ENCODE data around the gene PDE3B. TPM values are rescaled to one million over a fixed set of nuclear protein-coding genes. Genes with fewer than 3 reads are reported as not detected.
A peak's percentile ranks its signal among the peaks of the same experiment; 100 is the strongest.
"Not testable (repeated sequence)": the region's sequence is repeated elsewhere in the genome, so short reads cannot be mapped to it uniquely, and the experiment has no call there.

Gene PDE3B
- total RNA-seq, 1 donor from 2014 or later, result 28.5 TPM

DNA sequence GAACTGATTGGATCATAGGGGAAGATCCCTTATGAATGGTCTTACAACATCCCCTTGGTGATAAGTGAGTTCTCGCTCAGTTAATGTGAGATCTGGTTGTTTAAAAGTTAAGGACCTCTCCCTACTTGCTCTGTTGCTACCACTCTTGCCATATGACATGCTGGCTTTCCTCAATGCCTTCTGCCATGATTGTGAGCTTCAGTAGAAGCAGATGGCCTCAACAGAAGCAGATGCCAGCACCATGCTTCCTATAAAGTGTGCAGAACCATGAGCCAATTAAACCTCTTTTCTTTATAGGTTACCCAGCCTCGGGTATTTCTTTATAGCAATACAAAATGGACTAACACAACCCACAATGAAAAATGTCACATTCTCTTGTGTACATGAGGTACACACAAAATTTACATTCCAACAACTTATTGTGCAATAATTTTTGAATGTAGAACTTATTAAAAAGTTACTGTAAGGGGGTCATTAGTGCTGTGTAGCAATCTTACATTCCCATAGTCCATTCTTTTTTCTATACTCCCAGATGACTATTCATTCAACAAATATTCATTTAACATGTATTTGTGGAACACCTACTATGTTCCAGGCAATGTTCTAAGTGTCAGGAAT is 238.1 kb downstream of the PDE3B start:
- ATAC-seq (no peak), DNase-seq (no peak)
- TF ChIP-seq, protein P1, sequence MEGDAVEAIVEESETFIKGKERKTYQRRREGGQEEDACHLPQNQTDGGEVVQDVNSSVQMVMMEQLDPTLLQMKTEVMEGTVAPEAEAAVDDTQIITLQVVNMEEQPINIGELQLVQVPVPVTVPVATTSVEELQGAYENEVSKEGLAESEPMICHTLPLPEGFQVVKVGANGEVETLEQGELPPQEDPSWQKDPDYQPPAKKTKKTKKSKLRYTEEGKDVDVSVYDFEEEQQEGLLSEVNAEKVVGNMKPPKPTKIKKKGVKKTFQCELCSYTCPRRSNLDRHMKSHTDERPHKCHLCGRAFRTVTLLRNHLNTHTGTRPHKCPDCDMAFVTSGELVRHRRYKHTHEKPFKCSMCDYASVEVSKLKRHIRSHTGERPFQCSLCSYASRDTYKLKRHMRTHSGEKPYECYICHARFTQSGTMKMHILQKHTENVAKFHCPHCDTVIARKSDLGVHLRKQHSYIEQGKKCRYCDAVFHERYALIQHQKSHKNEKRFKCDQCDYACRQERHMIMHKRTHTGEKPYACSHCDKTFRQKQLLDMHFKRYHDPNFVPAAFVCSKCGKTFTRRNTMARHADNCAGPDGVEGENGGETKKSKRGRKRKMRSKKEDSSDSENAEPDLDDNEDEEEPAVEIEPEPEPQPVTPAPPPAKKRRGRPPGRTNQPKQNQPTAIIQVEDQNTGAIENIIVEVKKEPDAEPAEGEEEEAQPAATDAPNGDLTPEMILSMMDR (IDR thresholded peaks at IDR 0.05), result no peak
- no peak overlapping the region for H3K4me3 ChIP-seq
- intact Hi-C loops (cut with DNase I), result no loop called here
- no peaks in the 10 kb centered on the region for H3K27me3 ChIP-seq
- H3K9me3 ChIP-seq, result no peaks in the 10 kb centered on the region
- no peak overlapping the region for H3K27ac ChIP-seq
- H3K4me1 ChIP-seq, result no peaks in the 10 kb centered on the region
- peaks cover 26% of the 10 kb centered on the region for H3K36me3 ChIP-seq

DNA sequence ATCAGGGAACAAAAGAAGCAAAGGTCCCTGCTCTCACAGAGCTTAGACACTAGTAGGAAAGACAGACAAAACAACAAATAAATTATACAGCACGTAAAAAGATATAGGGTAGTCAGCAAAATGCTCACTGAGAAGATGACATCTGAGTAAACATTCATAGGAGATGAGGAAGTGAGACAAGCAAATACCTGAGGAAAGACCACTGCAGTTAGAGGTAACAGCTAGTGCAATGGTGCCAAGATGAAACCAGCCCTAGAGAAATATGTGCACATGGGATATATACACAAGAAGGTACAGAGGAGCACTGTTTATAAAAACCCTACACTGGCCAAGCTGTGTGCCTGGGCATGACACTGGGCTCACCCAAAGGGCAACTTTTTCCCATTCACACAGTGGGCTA is 238.6 kb downstream of the PDE3B start:
- Histone ChIP-seq H3K27ac (no peak overlapping the region), H3K4me3 (no peak overlapping the region), H3K4me1 (no peaks in the 10 kb centered on the region), H3K9me3 (no peaks in the 10 kb centered on the region), H3K27me3 (no peaks in the 10 kb centered on the region), H3K36me3 (peaks cover 21% of the 10 kb centered on the region)
- no peak for ATAC-seq
- DNase-seq, result no peak
- intact Hi-C loops (cut with DNase I), result no loop called here
- TF ChIP-seq, protein P1 (IDR thresholded peaks at IDR 0.05), result no peak

DNA sequence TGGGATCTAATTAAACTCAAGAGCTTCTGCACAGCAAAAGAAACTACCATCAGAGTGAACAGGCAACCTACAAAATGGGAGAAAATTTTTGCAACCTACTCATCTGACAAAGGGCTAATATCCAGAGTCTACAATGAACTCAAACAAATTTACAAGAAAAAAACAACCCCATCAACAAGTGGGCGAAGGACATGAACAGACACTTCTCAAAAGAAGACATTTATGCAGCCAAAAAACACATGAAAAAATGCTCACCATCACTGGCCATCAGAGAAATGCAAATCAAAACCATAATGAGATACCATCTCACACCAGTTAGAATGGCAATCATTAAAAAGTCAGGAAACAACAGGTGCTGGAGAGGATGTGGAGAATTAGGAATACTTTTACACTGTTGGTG is 240.1 kb downstream of the PDE3B start:
- intact Hi-C loops (cut with DNase I); H3K36me3 ChIP-seq; ATAC-seq; H3K27me3 ChIP-seq; H3K9me3 ChIP-seq; H3K4me3 ChIP-seq; H3K4me1 ChIP-seq; H3K27ac ChIP-seq; DNase-seq: not testable (repeated sequence)

DNA sequence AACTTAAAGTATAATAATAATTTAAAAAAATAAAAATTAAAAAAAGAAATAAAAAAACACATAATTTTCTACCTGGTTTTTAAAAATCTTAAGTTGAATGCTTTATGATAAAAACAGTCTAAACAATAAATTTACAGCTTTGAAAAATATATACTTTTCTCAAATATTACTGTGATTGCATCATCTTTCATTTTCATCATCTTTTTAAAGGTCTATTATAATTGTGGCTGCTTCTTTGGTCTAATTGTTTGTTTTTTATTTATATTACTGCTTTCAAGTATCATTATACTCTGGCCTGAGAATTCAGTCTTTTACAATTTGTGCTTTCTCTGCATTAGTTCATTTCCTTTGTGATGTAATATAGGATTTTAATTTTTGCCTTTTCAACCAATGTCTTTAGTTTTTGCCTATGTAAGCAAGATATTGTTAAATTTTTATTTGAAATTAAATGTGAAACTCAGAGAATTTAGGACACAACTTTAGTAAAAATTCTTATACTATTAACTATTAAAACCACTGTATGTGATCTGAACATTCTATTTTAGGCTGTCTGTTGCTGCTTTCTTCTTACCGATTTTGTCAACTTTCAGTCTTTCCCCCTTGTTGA is 241.2 kb downstream of the PDE3B start:
- TF ChIP-seq, protein P1 (IDR thresholded peaks at IDR 0.05), result no peak
- Histone ChIP-seq H3K4me3 (no peak overlapping the region), H3K27ac (no peak overlapping the region), H3K27me3 (no peaks in the 10 kb centered on the region), H3K36me3 (no peaks in the 10 kb centered on the region), H3K9me3 (no peaks in the 10 kb centered on the region), H3K4me1 (no peaks in the 10 kb centered on the region)
- intact Hi-C loops (cut with DNase I), result no loop called here
- ATAC-seq, result no peak
- no peak for DNase-seq

DNA sequence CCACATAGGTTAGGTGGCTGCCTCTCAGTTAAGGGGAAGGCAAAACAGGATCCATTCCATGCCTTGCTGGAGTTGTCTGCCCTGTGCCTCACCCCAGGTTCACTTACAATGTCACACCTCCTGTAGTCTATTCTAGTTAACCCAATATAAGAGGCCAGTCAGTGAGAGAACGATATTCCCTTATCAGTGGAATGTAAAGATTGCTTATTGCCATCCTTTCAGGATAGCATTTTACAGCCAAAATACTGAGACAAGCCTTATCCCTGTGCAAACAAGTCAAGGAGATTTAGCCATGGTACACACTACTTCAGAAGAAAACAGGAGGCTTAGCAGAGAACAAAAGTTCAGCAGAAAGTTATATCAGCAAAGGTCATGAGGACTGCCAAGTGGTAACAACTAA is 242.9 kb downstream of the PDE3B start:
- DNase-seq, result no peak
- TF ChIP-seq, protein P1 (IDR thresholded peaks at IDR 0.05), result no peak
- Histone ChIP-seq H3K4me1 (no peaks in the 10 kb centered on the region), H3K4me3 (no peak overlapping the region), H3K36me3 (no peaks in the 10 kb centered on the region), H3K27me3 (no peaks in the 10 kb centered on the region), H3K27ac (no peak overlapping the region), H3K9me3 (no peaks in the 10 kb centered on the region)
- intact Hi-C loops (cut with DNase I), result no loop called here
- ATAC-seq, result peak; percentile 43

DNA sequence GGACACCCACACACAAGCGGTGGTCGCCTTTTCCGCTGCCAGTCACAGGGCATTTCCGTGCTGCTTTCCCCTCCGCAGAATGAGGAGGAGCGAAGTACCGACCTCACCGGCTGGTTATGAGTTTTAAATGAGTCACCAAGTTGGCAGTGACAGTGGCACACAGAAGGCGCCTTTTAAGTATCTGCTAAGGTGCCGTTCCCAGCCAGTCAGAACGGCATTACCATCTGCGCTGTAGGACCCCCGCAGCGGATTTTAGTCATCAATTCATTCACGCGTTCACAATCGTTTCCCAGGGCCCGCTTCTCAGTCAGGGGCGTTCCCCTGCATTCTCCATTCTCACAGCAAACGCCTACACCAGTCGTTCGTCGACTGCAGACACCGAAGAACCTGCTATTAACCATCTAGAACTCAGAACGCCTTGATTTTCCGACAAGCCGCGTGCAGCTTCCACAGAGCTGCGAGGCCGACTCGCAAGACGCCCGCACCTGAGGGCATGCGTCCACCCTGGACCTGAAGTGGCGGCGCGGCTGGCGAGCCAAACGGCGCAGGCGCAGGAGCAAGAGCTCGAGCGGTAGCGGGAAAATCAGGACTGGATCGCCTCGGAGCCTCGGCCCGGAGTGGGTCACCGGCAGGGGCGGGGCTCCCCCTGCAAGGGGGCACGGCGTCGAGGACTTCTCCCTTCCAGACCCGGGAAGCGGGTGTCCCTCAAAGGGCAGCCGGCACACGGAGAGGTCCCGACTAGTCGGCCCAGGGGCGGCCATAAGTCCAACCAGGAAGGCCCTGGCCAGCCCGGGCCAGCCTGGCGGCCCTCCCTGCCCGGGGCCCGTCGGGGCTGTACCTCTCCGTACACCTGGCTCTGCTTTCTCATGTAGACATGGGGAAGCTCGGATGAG is 247.8 kb downstream of the PDE3B start:
- DNase-seq (peak; percentile 95), ATAC-seq (peak; percentile 90)
- Histone ChIP-seq H3K9me3 (no peaks in the 10 kb centered on the region), H3K27me3 (no peaks in the 10 kb centered on the region), H3K4me3 (peak overlapping the region; percentile 74), H3K27ac (peak overlapping the region; percentile 90), H3K36me3 (no peaks in the 10 kb centered on the region), H3K4me1 (no peaks in the 10 kb centered on the region)
- TF ChIP-seq, protein P1 (IDR thresholded peaks at IDR 0.05), result no peak
- intact Hi-C loops (cut with DNase I), result no loop called here

All from upper lobe of right lung (tissue), 1 donor.